ENCODE results near the gene RNF26. TPM values are rescaled to one million over a fixed set of nuclear protein-coding genes. Genes with fewer than 3 reads are reported as not detected.

RNF26 gene
- total and polyA plus RNA-seq, 2 of the 4 experiments (the other 2 are of a cell fraction): 3.4 to 36.7 TPM

DNA sequence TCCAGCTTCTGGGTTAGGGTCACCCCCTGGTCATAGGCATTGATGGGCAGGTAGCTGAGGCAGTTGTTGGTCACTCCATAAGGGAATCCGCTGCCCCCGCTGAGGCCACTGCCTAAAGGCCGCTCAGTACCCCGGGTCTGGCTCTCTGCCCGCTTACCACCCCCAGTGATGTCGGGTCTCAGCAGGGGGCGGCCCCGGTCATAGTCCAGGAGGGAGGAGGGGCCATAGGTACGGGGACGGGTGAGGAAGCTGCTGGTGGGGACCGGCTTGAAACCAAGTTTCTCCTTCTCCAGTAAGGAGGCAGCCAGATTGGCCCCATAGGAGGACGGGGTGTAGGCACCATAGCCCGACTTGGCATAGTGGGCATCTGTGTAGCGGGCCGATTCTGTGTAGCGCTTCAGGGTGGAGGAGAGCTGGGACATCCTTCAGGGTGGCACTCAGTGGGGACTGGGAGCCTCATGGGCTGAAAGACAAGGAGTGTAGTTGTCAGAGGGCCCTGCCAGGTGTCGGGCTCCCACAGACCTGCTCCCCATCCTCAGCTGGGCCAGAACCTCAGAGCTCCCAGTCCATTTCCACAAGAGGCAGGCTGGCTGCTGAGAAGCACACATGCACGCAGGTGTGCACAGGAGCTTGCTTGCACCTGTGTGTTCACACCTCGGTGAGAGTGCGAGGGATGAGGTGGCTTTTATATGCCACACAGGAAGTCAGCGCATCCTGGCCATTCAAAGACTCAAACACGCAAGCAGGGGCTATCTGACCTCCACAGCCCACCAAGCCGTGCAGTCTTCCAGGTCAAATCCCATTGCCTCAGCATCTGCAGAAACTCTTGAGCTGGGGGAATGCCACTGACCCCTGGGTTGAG is 39.0 kb downstream of the RNF26 start:
- no TSS peak for BruUV-seq (replicated peaks)
- H2BK120ac ChIP-seq (ENCODE audit: low read depth, low read length): no peak overlapping the region
- H3K4ac ChIP-seq (ENCODE audit: low read depth, low read length): no peak overlapping the region
- in situ Hi-C loops (cut with MboI; ENCODE audit: low sequenced_read_pairs): loop anchor here (25.0 kb wide), 1 partner anchor 739 kb away; no protein-coding TSS in a partner anchor
- no peak overlapping the region for H3K23ac ChIP-seq (ENCODE audit: low read depth, low read length)
- H3K27me3 ChIP-seq (ENCODE audit: control insufficient read depth, insufficient read depth, low read length): no peaks in the 10 kb centered on the region
- H3K9me3 ChIP-seq (ENCODE audit: control insufficient read depth, insufficient read depth, low read length): no peaks in the 10 kb centered on the region
- no peak for DNase-seq
- intact Hi-C loops (cut with micrococcal nuclease): no loop called here
- ChIA-PET POLR2A (ENCODE audit: unreplicated experiment) (no interaction called here), CTCF (interaction anchor here (0.6 to 4.0 kb wide), 8 partner anchors 17 to 101 kb away, joined by 3 to 32 read pairs (median 5); partner anchors contain the start of gene C1QTNF5)
- ATAC-seq (ENCODE audit: low read depth): no peak
- no peak overlapping the region for H2AFZ ChIP-seq (replicated peaks; ENCODE audit: low read length, poor library complexity)
- no peak overlapping the region for H3K14ac ChIP-seq (replicated peaks; ENCODE audit: low read depth, low read length)
- dilution Hi-C loops (cut with HindIII; ENCODE audit: low sequenced_read_pairs, unreplicated experiment): no loop called here
- H3K27ac ChIP-seq (ENCODE audit: insufficient read depth, low read length): no peak overlapping the region
- H2BK5ac ChIP-seq (ENCODE audit: low read depth, low read length, poor library complexity, severe bottlenecking): no peak overlapping the region
- H3K4me2 ChIP-seq (ENCODE audit: low read depth, low read length): no peak overlapping the region
- no peak for TF ChIP-seq MXI1 (IDR thresholded peaks at IDR 0.05; ENCODE audit: borderline replicate concordance, low read depth, low read length)
- TF ChIP-seq RCOR1 (IDR thresholded peaks at IDR 0.05; ENCODE audit: insufficient replicate concordance, low read length): no peak
- TF ChIP-seq, protein P1, sequence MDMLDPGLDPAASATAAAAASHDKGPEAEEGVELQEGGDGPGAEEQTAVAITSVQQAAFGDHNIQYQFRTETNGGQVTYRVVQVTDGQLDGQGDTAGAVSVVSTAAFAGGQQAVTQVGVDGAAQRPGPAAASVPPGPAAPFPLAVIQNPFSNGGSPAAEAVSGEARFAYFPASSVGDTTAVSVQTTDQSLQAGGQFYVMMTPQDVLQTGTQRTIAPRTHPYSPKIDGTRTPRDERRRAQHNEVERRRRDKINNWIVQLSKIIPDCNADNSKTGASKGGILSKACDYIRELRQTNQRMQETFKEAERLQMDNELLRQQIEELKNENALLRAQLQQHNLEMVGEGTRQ (IDR thresholded peaks at IDR 0.05; ENCODE audit: low read depth, low read length): no peak
- TF ChIP-seq SMC3 (IDR thresholded peaks at IDR 0.05; ENCODE audit: low read depth, low read length): no peak
- no peak for TF ChIP-seq CHD1 (IDR thresholded peaks at IDR 0.05; ENCODE audit: low read depth, low read length)
- no peak for TF ChIP-seq BHLHE40 (IDR thresholded peaks at IDR 0.05; ENCODE audit: low read depth, low read length)
- TF ChIP-seq RAD21 (IDR thresholded peaks at IDR 0.05; ENCODE audit: low read length): no peak
- TF ChIP-seq MAZ (IDR thresholded peaks at IDR 0.05; ENCODE audit: borderline replicate concordance, low read depth, low read length): no peak
- no peak for TF ChIP-seq NFE2L2 (IDR thresholded peaks at IDR 0.05; ENCODE audit: low read depth, low read length)
- TF ChIP-seq MAFK (IDR thresholded peaks at IDR 0.05; ENCODE audit: low read depth, low read length): no peak
- TF ChIP-seq, protein P2, sequence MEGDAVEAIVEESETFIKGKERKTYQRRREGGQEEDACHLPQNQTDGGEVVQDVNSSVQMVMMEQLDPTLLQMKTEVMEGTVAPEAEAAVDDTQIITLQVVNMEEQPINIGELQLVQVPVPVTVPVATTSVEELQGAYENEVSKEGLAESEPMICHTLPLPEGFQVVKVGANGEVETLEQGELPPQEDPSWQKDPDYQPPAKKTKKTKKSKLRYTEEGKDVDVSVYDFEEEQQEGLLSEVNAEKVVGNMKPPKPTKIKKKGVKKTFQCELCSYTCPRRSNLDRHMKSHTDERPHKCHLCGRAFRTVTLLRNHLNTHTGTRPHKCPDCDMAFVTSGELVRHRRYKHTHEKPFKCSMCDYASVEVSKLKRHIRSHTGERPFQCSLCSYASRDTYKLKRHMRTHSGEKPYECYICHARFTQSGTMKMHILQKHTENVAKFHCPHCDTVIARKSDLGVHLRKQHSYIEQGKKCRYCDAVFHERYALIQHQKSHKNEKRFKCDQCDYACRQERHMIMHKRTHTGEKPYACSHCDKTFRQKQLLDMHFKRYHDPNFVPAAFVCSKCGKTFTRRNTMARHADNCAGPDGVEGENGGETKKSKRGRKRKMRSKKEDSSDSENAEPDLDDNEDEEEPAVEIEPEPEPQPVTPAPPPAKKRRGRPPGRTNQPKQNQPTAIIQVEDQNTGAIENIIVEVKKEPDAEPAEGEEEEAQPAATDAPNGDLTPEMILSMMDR (conservative IDR thresholded peaks at IDR 0.05; ENCODE audit: low read depth, low read length): no peak
- TF ChIP-seq CEBPB (IDR thresholded peaks at IDR 0.05; ENCODE audit: low read depth, low read length): no peak
- TF ChIP-seq, protein P3, sequence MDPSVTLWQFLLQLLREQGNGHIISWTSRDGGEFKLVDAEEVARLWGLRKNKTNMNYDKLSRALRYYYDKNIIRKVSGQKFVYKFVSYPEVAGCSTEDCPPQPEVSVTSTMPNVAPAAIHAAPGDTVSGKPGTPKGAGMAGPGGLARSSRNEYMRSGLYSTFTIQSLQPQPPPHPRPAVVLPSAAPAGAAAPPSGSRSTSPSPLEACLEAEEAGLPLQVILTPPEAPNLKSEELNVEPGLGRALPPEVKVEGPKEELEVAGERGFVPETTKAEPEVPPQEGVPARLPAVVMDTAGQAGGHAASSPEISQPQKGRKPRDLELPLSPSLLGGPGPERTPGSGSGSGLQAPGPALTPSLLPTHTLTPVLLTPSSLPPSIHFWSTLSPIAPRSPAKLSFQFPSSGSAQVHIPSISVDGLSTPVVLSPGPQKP (IDR thresholded peaks at IDR 0.05; ENCODE audit: borderline replicate concordance, low read depth, low read length): no peak
- TF ChIP-seq RFX5 (IDR thresholded peaks at IDR 0.05; ENCODE audit: low read depth, low read length): no peak
- H4K20me1 ChIP-seq (ENCODE audit: insufficient read depth, low read length): no peaks in the 10 kb centered on the region
- H3K9ac ChIP-seq (ENCODE audit: low read depth, low read length): no peak overlapping the region
- H4K5ac ChIP-seq (ENCODE audit: low read depth, low read length): no peak overlapping the region
- H3K18ac ChIP-seq (ENCODE audit: low read depth, low read length): no peak overlapping the region
- no peaks in the 10 kb centered on the region for H3K36me3 ChIP-seq (ENCODE audit: control insufficient read depth, insufficient read depth, low read length)
- WGBS, 2 experiments (ENCODE audit: extremely low coverage in 2 of 2, insufficient read length in 1 of 2): 84% methylated on average over 14 of the region's 23 CpGs; no CpG with 5 or more reads in 1 of the 2 experiments
- H4K91ac ChIP-seq (ENCODE audit: insufficient read depth, low read depth, low read length): no peak overlapping the region
- no peak overlapping the region for H2BK20ac ChIP-seq (ENCODE audit: low read depth, low read length)
- no peak overlapping the region for H4K8ac ChIP-seq (ENCODE audit: low read depth in 2 of 2, low read length in 2 of 2)
- H3K79me1 ChIP-seq (ENCODE audit: low read depth in 1 of 2, low read length in 2 of 2): no peaks in the 10 kb centered on the region
- no peak overlapping the region for H2AK9ac ChIP-seq (replicated peaks; ENCODE audit: low read depth, low read length, poor library complexity)
- H3K4me1 ChIP-seq (ENCODE audit: control insufficient read depth, insufficient read depth, low read length): peaks cover 28% of the 10 kb centered on the region
- H3K4me3 ChIP-seq (ENCODE audit: insufficient read depth, low read depth, low read length): no peak overlapping the region
- no peaks in the 10 kb centered on the region for H3K9me1 ChIP-seq (ENCODE audit: insufficient read depth, low read length)
- H2AK5ac ChIP-seq (ENCODE audit: low read depth, low read length): peak overlapping the region; percentile 40; the same call in 1 of the 2 replicates
- H3K56ac ChIP-seq (ENCODE audit: extremely low read depth, insufficient read depth, low read length): no peak overlapping the region
- H2BK15ac ChIP-seq (ENCODE audit: low read depth, low read length): no peak overlapping the region

Data from IMR-90 (cell line).